ENCODE results near the gene NT5DC2.

NT5DC2 gene

GRCh38 chr3:52533623-52534280 lies at the start of gene NT5DC2:
NT5DC2 (minus strand) TSS chr3:52533857; CDS start chr3:52533737, 120 bp downstream.
- DNase-seq (ENCODE audit: low read depth in 3 of 3, low spot score in 1 of 3): peak in 2 of 3 donors; percentile 29 to 50

- DNase-seq (ENCODE audit: low read depth in 3 of 3, low spot score in 1 of 3): no peak
Observed at GRCh38 chr3:52574056-52574965, 40.7 kb upstream of the NT5DC2 start.

GRCh38 chr3:52572221-52572620 lies 38.6 kb upstream of the NT5DC2 start:
- no peak for DNase-seq (ENCODE audit: low read depth in 3 of 3, low spot score in 1 of 3)

- no peak for DNase-seq (ENCODE audit: low read depth in 3 of 3, low spot score in 1 of 3)
Observed at GRCh38 chr3:52570076-52570475, 36.4 kb upstream of the NT5DC2 start.

- no peak for DNase-seq (ENCODE audit: low read depth in 3 of 3, low spot score in 1 of 3)
Observed at GRCh38 chr3:52568069-52568468, 34.4 kb upstream of the NT5DC2 start.

- DNase-seq (ENCODE audit: low read depth in 3 of 3, low spot score in 1 of 3): no peak
Observed at GRCh38 chr3:52563984-52564383, 30.3 kb upstream of the NT5DC2 start.

- no peak for DNase-seq (ENCODE audit: low read depth in 3 of 3, low spot score in 1 of 3)
Observed at GRCh38 chr3:52561028-52561747, 27.5 kb upstream of the NT5DC2 start.

- no peak for DNase-seq (ENCODE audit: low read depth in 3 of 3, low spot score in 1 of 3)
Observed at GRCh38 chr3:52558436-52558835, 24.8 kb upstream of the NT5DC2 start.

GRCh38 chr3:52557011-52557960 lies 23.6 kb upstream of the NT5DC2 start:
- DNase-seq (ENCODE audit: low read depth in 3 of 3, low spot score in 1 of 3): no peak

GRCh38 chr3:52555056-52555455 lies 21.4 kb upstream of the NT5DC2 start:
- DNase-seq (ENCODE audit: low read depth in 3 of 3, low spot score in 1 of 3): no peak

- no peak for DNase-seq (ENCODE audit: low read depth in 3 of 3, low spot score in 1 of 3)
Observed at GRCh38 chr3:52554026-52554755, 20.5 kb upstream of the NT5DC2 start.

GRCh38 chr3:52552089-52552488 lies 18.4 kb upstream of the NT5DC2 start:
- DNase-seq (ENCODE audit: low read depth in 3 of 3, low spot score in 1 of 3): no peak

GRCh38 chr3:52551118-52551517 lies 17.5 kb upstream of the NT5DC2 start:
- DNase-seq (ENCODE audit: low read depth in 3 of 3, low spot score in 1 of 3): no peak

GRCh38 chr3:52547143-52547542 lies 13.5 kb upstream of the NT5DC2 start:
- DNase-seq (ENCODE audit: low read depth in 3 of 3, low spot score in 1 of 3): no peak

- DNase-seq (ENCODE audit: low read depth in 3 of 3, low spot score in 1 of 3): no peak
Observed at GRCh38 chr3:52546111-52546901, 12.6 kb upstream of the NT5DC2 start.

- no peak for DNase-seq (ENCODE audit: low read depth in 3 of 3, low spot score in 1 of 3)
Observed at GRCh38 chr3:52544937-52545336, 11.3 kb upstream of the NT5DC2 start.

- DNase-seq (ENCODE audit: low read depth in 3 of 3, low spot score in 1 of 3): no peak
Observed at GRCh38 chr3:52541050-52541449, 7.4 kb upstream of the NT5DC2 start.

GRCh38 chr3:52539010-52539653 lies 5.5 kb upstream of the NT5DC2 start:
- no peak for DNase-seq (ENCODE audit: low read depth in 3 of 3, low spot score in 1 of 3)

All from stimulated activated CD4-positive, alpha-beta T cell treated with anti-CD3 and anti-CD28 coated beads, TNF-alpha, amount 100 ng/mL, for 1 hour (primary cell).